Testis (tissue), 3 donors: ENCODE measurements around the gene TMEM63C. TPM values are rescaled to one million over a fixed set of nuclear protein-coding genes. Genes with fewer than 3 reads are reported as not detected.
A peak's percentile ranks its signal among the peaks of the same experiment; 100 is the strongest.

Experiments used
- DNase-seq: peaks from one replicate; pipeline ENCODE4 v3.0.0-alpha.2; 2019
- H3K27ac ChIP-seq, 2 donors: fragments of 200-600 bp; sonication (generic); one replicate each; pipeline ENCODE4 v1.5.1; 2019
- H3K27me3 ChIP-seq: fragments of 200-600 bp; sonication (generic); one replicate; pipeline ENCODE4 v1.5.1; 2019
- H3K36me3 ChIP-seq: fragments of 200-600 bp; sonication (generic); one replicate; pipeline ENCODE4 v1.5.1; 2017; ENCODE audit warnings: low read depth; ENCODE audit errors: missing control alignments
- H3K4me1 ChIP-seq: fragments of 200-600 bp; sonication (generic); one replicate; pipeline ENCODE4 v1.5.1; 2019
- H3K4me3 ChIP-seq, 2 donors: fragments of 200-600 bp; sonication (generic); one replicate each; pipeline ENCODE4 v1.5.1; 2017 to 2019
- H3K9me3 ChIP-seq: fragments of 200-600 bp; sonication (generic); one replicate; pipeline ENCODE4 v1.5.1; 2017
- POLR2A ChIP-seq: fragments of 450-650 bp; IDR thresholded peaks from one replicate; pipeline ENCODE4 v1.6.1; 2017; ENCODE audit warnings: antibody characterized with exemption, mild to moderate bottlenecking, moderate library complexity
- WGBS, 2 donors: methylation state at CpG; one replicate each; pipeline ENCODE4 v1.1.5; 2018; 5-methylcytosine and 5-hydroxymethylcytosine counted together
- intact Hi-C: fragments of 100-400 bp; cut with DNase I; formaldehyde crosslinking; loops from one replicate; pipeline ENCODE4 v1.15.1; 2023; ENCODE audit warnings: low total_unique reads
- microRNA counts, 2 donors: library from miRNA; unstranded; fragments of <30 nt; microRNA quantifications; one replicate each; lab custom pipeline; 2016
- microRNA-seq, 2 donors: library from miRNA; unstranded; fragments of <30 nt; microRNA quantifications; one replicate each; pipeline ENCODE4, GENCODE V29; 2016; ENCODE audit warnings: borderline number of aligned reads in 2 of 2, borderline replicate concordance in 1 of 2
- polyA plus RNA-seq: library from polyadenylated mRNA; stranded (reverse); fragments of 350-450 nt; fragmentation: Illumina TruSeq; extraction: RNeasy Lipid Tissue Mini Kit (QIAGEN cat#74804); gene quantifications from one replicate; pipeline ENCODE4 v1.2.3, GENCODE V29; 2014; ENCODE audit warnings: low read depth, low replicate concordance; ENCODE audit not compliant: insufficient read depth
- small RNA-seq, 2 donors: library from RNA; depleted of rRNA; stranded (forward); fragments of <200 nt; gene quantifications; one replicate each; pipeline ENCODE3, GENCODE V24; 2016
- total RNA-seq, 2 donors: library from RNA; depleted of rRNA; stranded (reverse); fragments of >200 nt; gene quantifications; one replicate each; pipeline ENCODE4 v1.2.3, GENCODE V29; 2016
- TF ChIP-seq, protein P1 (sequence below), 3 experiments: fragments of 450-650 bp in 2 of 3; fragments of 200-600 bp in 1 of 3; sonication (generic) in 1 of 3; IDR thresholded peaks; one replicate each; pipeline ENCODE4 v1.5.1; 2016 to 2019; ENCODE audit warnings: antibody characterized with exemption in 3 of 3, mild to moderate bottlenecking in 2 of 3, moderate library complexity in 1 of 3

TMEM63C gene
- total and polyA plus RNA-seq, 3 donors from 2014 or later, result 14.1 to 21.0 (median 20.7) TPM

- H3K27ac ChIP-seq, result peak overlapping the region; percentile 77 to 80
- H3K9me3 ChIP-seq, result no peaks in the 10 kb centered on the region
- DNase-seq, result peak; percentile 53
- intact Hi-C loops, result no loop called here
- H3K27me3 ChIP-seq, result no peaks in the 10 kb centered on the region
- TF ChIP-seq, protein P1, sequence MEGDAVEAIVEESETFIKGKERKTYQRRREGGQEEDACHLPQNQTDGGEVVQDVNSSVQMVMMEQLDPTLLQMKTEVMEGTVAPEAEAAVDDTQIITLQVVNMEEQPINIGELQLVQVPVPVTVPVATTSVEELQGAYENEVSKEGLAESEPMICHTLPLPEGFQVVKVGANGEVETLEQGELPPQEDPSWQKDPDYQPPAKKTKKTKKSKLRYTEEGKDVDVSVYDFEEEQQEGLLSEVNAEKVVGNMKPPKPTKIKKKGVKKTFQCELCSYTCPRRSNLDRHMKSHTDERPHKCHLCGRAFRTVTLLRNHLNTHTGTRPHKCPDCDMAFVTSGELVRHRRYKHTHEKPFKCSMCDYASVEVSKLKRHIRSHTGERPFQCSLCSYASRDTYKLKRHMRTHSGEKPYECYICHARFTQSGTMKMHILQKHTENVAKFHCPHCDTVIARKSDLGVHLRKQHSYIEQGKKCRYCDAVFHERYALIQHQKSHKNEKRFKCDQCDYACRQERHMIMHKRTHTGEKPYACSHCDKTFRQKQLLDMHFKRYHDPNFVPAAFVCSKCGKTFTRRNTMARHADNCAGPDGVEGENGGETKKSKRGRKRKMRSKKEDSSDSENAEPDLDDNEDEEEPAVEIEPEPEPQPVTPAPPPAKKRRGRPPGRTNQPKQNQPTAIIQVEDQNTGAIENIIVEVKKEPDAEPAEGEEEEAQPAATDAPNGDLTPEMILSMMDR (IDR thresholded peaks at IDR 0.05), result no peak
- no peak for TF ChIP-seq POLR2A
- no peak overlapping the region for H3K4me3 ChIP-seq
- H3K4me1 ChIP-seq, result peaks cover 31% of the 10 kb centered on the region
- no peaks in the 10 kb centered on the region for H3K36me3 ChIP-seq
- 38 to 41% methylated on average over 3 of the region's 3 CpGs for WGBS, 2 donors
These were observed 124.8 kb downstream of the TMEM63C start for GRCh38 chr14:77306416-77306815.

DNA sequence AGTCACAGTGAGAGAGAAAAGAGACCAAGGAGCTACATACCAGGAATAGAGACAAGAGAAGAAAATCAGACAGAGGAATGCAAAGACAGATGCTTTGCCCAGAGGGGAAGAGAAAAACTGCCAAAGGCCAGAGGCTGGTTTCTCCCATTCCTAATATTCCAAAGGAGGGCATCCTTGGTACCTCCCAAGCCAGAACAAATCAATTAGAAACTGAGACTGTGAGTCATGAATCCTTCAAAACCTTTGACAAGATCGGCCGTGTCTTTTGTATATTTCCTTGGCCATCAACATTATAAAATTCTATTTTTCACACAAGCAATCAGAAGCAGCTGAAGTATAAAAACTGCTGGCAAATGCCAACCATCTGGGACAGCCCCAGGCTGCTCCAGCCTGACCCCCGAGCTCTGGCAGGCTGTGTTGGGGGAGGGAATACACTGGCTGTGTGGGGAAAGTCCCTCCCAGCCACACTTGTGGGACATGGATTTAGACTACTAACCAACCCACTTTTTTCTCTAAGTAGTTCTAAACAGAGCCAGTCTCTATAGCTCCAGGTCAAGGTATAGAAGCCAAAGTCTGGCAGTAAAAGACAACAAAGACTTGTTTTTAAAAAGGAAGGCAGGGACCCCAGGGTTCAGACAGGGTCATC lies 125.4 kb downstream of the TMEM63C start:
- H3K36me3 ChIP-seq, result no peaks in the 10 kb centered on the region
- intact Hi-C loops, result no loop called here

More for the DNA sequence above, 125.4 kb downstream of the TMEM63C start:
- H3K4me3 ChIP-seq, result no peak overlapping the region
- H3K9me3 ChIP-seq, result no peaks in the 10 kb centered on the region
- no peaks in the 10 kb centered on the region for H3K27me3 ChIP-seq
- H3K27ac ChIP-seq, result peak overlapping the region; percentile 77 to 80
- H3K4me1 ChIP-seq, result peaks cover 28% of the 10 kb centered on the region
- peak; percentile 54 for DNase-seq
- WGBS, 2 donors, result 39 to 53% methylated on average over 3 of the region's 3 CpGs
- TF ChIP-seq, protein P1 (IDR thresholded peaks at IDR 0.05), result no peak
- TF ChIP-seq POLR2A, result no peak

MicroRNAs encoded within 50 kb of the gene (microRNA counts, 767-probe panel; counts per million panel counts)
- microRNA hsa-miR-1260a (lab: Ali Mortazavi, UCI), result 5,616 to 7,614 counts per million in 2 donors

Small RNA genes within 50 kb of the gene (microRNA-seq; reads per million reads assigned to microRNA genes)
- gene MIR1260A, result 0 to 0.70 reads per million in 2 donors

Small RNA genes within 50 kb of the gene (small RNA-seq; reads per million reads assigned to genes)
- gene MIR1260A (0 reads per million in 2 donors), gene RF00421 (0 reads per million in 2 donors)

Other genes with a start within 250 kb of the TMEM63C start
- gene IRF2BPL, start 153.1 kb upstream of the TMEM63C start, total RNA-seq, result 100 to 1,000 TPM in 1 of 2 donors, 10 to 100 TPM in 1; 94.6 to 120 TPM
- gene IRF2BPL, start 153.1 kb upstream of the TMEM63C start, polyA plus RNA-seq, result 30.9 TPM
- 10 to 100 TPM; 44.5 to 48.3 TPM for gene CIPC, start 83.5 kb upstream of the TMEM63C start, total RNA-seq
- gene CIPC, start 83.5 kb upstream of the TMEM63C start, polyA plus RNA-seq, result 23.4 TPM
- 1 to 10 TPM; 1.7 to 3.2 TPM for gene ZDHHC22, start 40.0 kb upstream of the TMEM63C start, total RNA-seq
- 0.84 TPM for gene ZDHHC22, start 40.0 kb upstream of the TMEM63C start, polyA plus RNA-seq
- gene NGB, start 89.4 kb downstream of the TMEM63C start, total RNA-seq, result 1 to 10 TPM; 1.1 to 1.3 TPM
- 0.76 TPM for gene NGB, start 89.4 kb downstream of the TMEM63C start, polyA plus RNA-seq
- gene POMT2, start 139.1 kb downstream of the TMEM63C start, total RNA-seq, result 100 to 1,000 TPM; 127 to 162 TPM
- 108 TPM for gene POMT2, start 139.1 kb downstream of the TMEM63C start, polyA plus RNA-seq
- gene GSTZ1, start 139.2 kb downstream of the TMEM63C start, total RNA-seq, result 10 to 100 TPM; 52.8 to 64.1 TPM
- 101 TPM for gene GSTZ1, start 139.2 kb downstream of the TMEM63C start, polyA plus RNA-seq
- 10 to 100 TPM; 30.9 to 40.1 TPM for gene TMED8, start 195.3 kb downstream of the TMEM63C start, total RNA-seq
- 16.9 TPM for gene TMED8, start 195.3 kb downstream of the TMEM63C start, polyA plus RNA-seq
- gene SAMD15, start 195.6 kb downstream of the TMEM63C start, total RNA-seq, result 10 to 100 TPM in 1 of 2 donors, 1 to 10 TPM in 1; 9.2 to 22.6 TPM
- 31.3 TPM for gene SAMD15, start 195.6 kb downstream of the TMEM63C start, polyA plus RNA-seq
- 10 to 100 TPM in 1 of 2 donors, 1 to 10 TPM in 1; 5.2 to 11.3 TPM for gene NOXRED1, start 241.7 kb downstream of the TMEM63C start, total RNA-seq
- gene NOXRED1, start 241.7 kb downstream of the TMEM63C start, polyA plus RNA-seq, result 18.0 TPM